GM20000 (cell line): ENCODE measurements around the gene STPG3.
A peak's percentile ranks its signal among the peaks of the same experiment; 100 is the strongest.

Source experiments
- DNase-seq: peaks from one replicate; pipeline ENCODE4 v3.0.0; 2012; ENCODE audit warnings: low spot score
- TF ChIP-seq, protein P1 (sequence below): IDR thresholded peaks from 2 replicates; pipeline ENCODE4 v1.5.1; 2012; ENCODE audit warnings: mild to moderate bottlenecking, control low read depth; ENCODE audit errors: extremely low read depth, missing control alignments

The STPG3 gene

DNA sequence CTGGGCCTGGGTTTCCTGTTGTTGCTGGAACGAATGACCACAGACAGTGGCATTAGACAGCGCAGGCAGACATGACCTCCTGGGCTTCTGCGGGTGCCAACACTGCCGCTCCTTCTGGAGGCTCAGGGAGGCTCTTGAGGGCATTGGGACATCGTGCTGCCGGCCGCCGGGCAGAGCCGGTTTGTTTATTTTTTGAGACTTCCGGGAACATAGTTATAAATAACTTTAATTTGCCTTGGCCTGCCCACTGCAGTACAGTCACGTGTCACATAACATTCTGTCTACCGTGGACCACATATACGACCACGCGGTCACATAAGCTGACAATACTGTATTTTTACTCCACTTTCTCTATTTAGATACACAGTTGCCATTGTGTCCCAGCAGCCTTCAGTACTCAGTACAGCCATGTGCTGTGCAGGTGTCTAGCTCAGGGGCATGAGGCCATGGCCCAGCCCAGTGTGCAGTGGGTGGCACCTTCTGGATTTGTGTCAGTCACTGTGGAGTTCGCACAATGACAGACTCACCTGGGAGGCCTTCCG lies 18.2 kb downstream of the STPG3 start:
- peak; percentile 74 for DNase-seq
- TF ChIP-seq, protein P1, sequence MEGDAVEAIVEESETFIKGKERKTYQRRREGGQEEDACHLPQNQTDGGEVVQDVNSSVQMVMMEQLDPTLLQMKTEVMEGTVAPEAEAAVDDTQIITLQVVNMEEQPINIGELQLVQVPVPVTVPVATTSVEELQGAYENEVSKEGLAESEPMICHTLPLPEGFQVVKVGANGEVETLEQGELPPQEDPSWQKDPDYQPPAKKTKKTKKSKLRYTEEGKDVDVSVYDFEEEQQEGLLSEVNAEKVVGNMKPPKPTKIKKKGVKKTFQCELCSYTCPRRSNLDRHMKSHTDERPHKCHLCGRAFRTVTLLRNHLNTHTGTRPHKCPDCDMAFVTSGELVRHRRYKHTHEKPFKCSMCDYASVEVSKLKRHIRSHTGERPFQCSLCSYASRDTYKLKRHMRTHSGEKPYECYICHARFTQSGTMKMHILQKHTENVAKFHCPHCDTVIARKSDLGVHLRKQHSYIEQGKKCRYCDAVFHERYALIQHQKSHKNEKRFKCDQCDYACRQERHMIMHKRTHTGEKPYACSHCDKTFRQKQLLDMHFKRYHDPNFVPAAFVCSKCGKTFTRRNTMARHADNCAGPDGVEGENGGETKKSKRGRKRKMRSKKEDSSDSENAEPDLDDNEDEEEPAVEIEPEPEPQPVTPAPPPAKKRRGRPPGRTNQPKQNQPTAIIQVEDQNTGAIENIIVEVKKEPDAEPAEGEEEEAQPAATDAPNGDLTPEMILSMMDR = no peak

DNA sequence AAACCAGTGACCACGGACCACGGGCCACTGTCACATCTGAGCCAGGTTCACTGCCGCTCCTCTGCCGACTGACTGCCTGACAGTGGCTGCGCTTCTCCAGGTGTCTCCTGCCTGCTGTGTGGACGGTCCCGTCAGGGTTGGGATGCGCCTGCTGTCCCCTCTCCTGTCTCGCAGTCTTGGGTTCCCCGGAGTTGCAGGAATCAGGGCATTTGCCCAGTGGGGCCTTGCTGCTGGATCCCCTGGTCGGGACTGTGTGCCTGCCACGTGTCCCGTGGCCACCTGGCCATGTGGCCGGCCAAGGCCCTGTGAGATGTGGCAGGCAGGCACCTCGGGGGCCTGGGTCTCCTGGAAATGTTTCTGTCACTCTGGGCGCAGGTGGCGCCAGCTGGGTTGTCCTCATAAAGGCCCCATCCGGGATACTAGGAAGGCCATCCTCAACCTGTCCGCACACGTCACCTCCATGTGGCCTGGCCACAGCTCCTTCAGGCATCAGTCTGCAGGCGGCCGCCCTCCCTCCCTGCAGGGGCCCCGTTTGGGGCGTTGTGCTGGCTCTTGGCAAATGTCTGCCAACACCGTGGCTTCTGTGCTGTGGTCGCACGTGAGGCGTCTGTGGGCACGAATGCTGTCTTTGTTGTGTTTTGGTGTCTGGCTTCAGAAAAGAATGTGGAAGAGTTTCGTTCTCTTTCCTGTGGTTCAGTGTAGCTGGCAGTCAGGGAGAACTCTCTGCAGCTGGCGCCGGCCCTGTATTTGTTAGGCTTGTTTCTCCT lies 20.0 kb downstream of the STPG3 start:
- DNase-seq = no peak
- TF ChIP-seq, protein P1 = no peak

DNA sequence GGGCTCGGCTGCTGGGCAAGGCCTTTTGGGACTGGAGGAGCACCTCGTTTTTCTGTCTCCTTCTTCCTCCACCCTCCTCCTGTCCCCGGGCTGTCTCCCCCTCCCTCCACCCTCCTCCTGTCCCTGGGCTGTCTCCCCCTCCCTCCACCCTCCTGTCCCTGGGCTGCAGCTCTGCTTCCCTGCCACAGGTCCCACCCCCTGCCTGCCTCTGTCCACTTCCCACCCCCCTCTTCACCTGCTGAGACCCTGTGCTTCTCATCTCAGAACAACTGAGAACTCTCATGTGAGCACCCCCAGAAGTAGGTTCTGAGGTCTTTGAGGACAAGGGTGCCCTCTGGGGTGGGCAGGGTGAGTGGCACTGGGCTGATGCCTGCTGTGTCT lies 20.6 kb downstream of the STPG3 start:
- TF ChIP-seq, protein P1 = no peak
- DNase-seq = no peak

DNA sequence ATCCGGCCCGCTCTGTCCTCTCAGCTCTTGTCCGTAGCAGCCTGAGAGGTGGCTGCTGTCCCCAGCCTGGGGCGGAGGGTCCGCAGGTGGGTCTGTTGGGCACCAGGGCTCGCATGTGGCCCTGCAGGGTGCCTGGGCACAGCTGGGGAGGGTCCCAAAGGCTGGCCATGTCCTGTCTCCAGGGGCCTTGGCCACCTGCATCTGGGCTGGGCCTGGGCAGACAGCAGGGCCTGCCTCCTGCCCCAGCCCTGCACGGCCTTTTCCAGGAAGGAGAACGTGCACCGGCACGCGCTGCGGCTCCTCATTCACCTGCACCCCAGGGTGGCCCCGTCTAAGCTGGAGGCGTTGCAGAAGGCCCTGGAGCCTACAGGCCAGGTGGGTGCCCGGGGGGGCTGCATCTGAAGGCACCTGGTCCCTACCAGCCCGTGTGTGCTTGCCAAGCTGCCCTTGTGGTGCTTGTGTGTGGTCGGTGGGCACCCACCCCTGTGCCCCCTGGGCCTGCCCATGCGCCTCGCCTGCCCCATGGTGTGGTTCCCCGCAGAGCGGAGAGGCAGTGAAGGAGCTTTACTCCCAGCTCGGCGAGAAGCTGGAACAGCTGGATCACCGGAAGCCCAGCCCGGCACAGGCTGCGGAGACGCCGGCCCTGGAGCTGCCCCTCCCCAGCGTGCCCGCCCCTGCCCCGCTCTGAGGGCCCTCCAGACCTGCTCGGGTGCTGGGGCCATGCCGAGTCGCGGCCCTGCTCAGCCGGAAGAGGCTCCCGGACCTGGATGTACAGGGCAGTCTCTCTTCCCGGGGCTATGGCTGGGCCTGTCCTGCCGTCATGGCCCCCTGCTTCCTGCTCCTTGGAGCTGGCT lies 21.4 kb downstream of the STPG3 start:
- DNase-seq = no peak

DNA sequence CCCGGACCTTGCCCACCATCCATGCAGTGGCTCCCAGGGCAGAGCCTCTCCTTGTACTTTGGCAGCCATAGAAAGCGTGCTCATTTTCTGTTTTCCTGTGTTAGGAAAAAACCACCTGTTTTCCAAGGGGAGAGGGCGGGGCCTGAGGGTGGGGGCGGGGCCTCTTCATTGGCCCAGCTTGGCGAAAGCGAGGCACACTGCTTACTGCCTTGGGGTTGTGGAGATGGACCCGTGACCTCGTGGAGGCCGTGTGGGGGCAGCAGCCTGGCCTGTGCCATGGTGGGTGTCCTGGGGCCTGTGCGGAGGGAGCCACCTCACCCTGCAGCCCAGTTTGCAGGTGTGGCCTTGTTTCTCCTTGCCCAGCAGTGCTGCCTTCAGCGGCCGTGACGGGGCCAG lies 22.0 kb downstream of the STPG3 start:
- TF ChIP-seq, protein P1 = no peak
- no peak for DNase-seq

More for the DNA sequence above, 21.4 kb downstream of the STPG3 start:
- TF ChIP-seq, protein P1 = no peak

DNA sequence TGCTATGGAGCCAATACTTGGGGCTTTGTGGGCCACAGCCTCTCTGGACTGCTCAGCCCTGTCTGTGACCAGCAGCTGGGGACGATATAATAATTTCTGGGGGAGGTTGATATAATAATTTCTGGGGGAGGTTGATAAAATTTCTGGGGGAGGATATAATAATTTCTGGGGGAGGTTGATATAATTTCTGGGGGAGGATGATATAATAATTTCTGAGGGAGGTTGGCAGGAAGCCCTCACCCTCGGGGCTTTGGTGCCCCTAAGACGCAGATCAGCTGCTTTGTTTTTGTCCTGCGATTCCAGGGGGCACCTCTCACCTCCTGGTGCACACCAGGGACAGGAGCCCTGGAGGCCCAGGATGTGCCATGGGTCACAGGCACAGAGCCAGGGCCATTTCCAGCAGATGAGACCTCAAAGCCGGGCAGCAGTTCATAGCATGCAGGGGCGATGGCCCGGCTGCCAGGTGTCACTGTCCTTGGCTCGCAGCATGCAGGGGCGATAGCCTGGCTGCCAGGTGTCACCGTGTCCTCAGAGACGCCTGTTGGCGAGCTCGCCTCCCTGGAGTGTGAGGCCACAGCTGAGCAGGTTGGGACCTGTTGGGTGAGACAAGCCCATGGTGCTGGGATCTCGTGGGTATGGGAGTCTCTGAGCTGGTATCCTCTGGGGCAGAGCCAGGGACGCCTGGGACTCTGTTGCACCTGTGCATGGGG lies 22.7 kb downstream of the STPG3 start:
- DNase-seq = no peak

More for the DNA sequence above, 22.7 kb downstream of the STPG3 start:
- TF ChIP-seq, protein P1 = no peak
